Activated CD8-positive, alpha-beta memory T cell treated with anti-CD3 and anti-CD28 coated beads for 24 hours (primary cell): ENCODE measurements around the gene RORC.

Experiments
- DNase-seq: peaks from one replicate; pipeline ENCODE4 v3.0.0-alpha.2; 2020

Gene RORC

GRCh38 chr1:151847867-151848596 is 16.4 kb upstream of the RORC start:
- no peak for DNase-seq

GRCh38 chr1:151846686-151847237 is 15.2 kb upstream of the RORC start:
- no peak for DNase-seq

DNA sequence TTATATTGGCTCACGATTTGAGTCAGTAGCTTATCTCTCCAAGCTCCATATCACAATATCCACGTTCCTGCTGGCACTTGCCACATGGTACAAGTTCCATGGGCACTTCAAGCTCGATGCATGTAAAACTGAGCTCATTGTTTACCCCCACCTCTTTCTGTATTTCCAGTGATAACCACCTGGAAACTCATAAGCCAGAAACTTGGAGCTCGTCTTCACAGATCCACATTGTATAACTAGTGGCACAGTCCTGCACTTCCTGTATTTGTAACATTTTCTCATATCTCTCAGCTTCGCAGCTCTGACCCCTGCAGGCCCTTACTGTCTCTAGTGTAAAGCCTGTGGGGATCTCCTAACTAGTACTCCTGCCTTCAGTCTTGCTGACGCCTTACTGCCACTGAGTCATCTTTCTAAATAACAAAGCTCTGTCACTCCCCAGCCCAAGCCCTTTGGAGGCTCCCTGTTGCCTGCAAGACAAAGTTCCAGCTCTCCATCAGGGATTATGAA is 14.5 kb upstream of the RORC start:
- no peak for DNase-seq

DNA sequence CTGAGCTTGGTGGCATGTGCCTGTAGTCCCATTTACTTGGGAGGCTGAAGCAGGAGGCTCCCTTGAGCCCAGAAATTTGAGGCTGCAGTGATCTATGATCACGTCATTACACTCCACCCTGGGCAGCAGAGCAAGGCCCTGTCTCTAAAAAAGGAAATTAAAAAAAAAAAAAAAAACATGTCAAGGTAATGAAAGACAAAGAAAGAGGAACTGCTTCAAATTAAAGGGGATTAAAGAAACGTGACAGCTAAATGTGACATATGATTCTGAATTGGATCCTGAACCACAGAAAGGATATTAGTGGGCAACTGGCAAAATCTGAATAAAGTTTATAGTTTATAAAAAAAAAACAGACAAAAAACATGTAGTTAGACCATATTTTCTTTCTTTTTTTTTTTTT is 11.8 kb upstream of the RORC start:
- no peak for DNase-seq

GRCh38 chr1:151841141-151841540 is 9.5 kb upstream of the RORC start:
- no peak for DNase-seq

- no peak for DNase-seq
These were observed 8.8 kb upstream of the RORC start for GRCh38 chr1:151840421-151840820.

- DNase-seq, result peak; percentile 87
These were observed 8.1 kb upstream of the RORC start, which contains the start of gene C2CD4D for GRCh38 chr1:151839457-151840403. Gene C2CD4D (minus strand): TSS chr1:151839820. CDS start chr1:151838989, 831 bp downstream.

GRCh38 chr1:151839082-151839412 is 7.4 kb upstream of the RORC start:
- DNase-seq, result no peak

- DNase-seq, result peak; percentile 78
These were observed 6.8 kb upstream of the RORC start for GRCh38 chr1:151838222-151839081.

DNA sequence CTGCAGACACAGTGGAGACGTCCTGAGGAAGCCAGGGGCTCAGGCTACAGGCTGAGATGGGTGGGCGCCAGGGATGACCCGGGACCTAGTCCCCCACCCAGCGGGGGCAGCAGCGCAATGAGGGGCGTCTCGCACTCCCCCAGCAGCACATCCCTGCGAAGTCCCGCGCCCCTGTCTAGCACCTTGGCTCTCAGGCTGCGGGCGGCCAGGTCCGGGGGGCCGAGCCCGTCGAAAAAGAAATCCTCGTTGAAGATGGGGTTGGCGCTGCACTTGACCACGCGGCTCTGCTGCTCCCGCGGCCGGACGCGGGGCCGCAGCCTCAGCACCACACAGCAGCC is 6.3 kb upstream of the RORC start:
- DNase-seq, result peak; percentile 71

DNA sequence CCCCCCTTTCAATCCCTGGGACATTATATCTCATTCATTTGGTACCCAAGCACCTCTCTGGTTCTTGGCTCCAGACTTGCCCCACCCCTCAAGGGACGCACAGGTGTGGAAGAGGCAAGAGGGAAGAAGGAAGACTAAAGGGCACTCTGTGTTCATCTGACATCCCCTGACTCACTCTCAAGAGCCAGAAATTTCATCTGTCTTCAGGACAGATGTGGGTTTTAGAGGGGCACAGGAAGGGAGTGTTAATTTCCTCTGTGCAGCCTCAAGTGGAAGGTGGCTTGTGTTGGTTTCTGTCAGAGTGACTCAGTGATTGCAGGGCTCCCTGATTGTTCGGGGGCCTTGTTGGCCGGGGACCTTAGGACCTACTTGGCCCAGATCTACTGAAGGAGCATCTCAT is 5.6 kb upstream of the RORC start:
- DNase-seq, result peak; percentile 72

- no peak for DNase-seq
These were observed 4.0 kb upstream of the RORC start for GRCh38 chr1:151835596-151835995.

GRCh38 chr1:151834239-151834638 is 2.6 kb upstream of the RORC start:
- DNase-seq, result no peak

GRCh38 chr1:151833172-151833900 is 1.7 kb upstream of the RORC start:
- DNase-seq, result no peak

DNA sequence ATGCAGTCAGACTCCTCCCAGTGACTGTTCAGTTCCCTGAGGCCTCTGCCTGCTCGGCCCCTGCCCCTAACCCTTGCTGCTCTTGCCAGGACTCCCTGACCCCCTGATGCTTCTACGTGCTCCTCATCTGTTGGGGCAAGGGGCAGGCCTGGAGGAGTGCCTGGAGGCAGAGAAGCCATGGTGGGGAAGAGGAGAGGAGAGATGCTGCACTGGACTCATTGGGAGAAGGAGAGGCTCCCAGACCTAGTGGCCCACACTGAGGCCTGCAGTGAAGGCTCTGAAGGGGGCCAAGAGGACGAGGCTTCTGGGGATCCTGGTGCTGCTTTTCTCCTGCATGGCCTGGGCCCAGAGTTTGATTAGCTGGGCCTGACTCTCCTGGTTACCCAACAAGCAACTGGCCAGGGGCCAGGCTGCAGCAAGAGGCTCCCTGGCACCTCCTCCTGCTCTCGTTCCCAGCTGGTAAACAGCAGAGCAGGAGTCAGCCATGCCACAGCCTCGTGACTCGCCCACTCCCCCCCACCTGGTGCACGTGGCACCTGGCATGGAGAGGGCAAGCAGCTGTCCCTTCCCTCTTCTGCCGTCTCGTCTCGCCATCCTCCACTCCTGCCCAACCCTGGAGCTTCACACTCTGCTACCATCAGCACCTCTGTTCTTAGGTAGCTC is 847 bp upstream of the RORC start:
- DNase-seq, result no peak

DNA sequence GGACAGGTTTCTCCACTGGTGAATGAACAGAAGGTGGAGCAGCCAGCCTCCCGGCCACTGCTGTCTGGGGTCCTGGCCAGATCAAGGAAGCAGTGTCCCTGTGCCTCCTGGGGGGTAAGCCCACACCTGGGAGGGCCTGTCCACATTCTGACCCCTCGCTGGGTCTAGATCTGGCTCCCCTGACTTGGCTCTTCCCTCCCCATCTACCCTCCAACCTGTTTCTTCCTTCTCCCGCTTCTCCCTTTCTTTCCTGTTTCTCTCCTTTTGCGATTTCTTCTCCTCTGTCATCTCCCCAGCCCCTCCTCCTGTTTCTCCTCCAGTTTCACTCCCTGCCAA is 378 bp downstream of the RORC start:
- no peak for DNase-seq

DNA sequence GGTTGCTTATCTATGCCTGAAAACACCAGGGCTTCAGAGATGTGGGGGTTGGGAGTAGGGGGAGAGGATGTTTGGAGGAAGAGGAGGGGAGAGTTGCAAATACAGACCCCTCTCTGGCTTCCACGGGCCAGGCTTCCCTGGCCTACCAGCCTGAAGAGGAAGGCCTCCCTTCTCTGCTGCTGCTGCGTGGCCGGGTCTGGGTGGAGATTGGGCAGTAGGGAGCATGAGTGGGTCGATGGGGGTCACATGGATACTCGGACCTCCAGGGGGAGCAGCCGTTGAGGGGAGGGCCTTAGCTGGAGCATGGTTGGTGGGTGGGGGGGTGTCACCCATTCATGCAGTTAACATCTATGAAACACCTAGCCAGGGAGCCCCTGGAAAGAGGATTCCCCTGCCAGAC is 1.5 kb downstream of the RORC start:
- no peak for DNase-seq

- no peak for DNase-seq
These were observed 2.1 kb downstream of the RORC start for GRCh38 chr1:151829352-151830046.

DNA sequence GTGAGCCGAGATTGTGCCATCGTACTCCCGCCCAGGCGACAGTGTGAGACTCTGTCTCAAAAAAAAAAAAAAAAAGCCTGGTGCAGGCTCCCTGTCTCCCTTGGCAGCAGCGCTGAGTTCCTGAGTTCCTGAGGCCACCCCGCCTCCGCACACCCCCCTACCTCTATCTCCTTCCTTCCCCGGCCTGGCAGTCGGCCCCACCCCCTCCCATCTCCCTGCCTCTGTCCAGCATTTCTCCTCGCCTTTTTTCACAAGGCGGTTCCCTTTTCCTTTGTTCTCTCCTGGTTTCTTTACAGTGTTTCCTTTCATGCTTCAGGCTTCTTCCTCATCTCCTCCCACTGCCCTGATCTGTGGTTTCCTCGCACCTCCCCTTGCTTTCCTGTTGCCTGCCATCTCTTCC is 2.7 kb downstream of the RORC start:
- DNase-seq, result no peak

- DNase-seq, result no peak
These were observed 3.7 kb downstream of the RORC start for GRCh38 chr1:151827853-151828252.
